ENCODE measurements around the gene CCDC196. TPM values are rescaled to one million over a fixed set of nuclear protein-coding genes. Genes with fewer than 3 reads are reported as not detected.

Gene CCDC196
- polyA plus RNA-seq, 1 of the 3 experiments (the other 2 are of a cell fraction) = not detected

DNA sequence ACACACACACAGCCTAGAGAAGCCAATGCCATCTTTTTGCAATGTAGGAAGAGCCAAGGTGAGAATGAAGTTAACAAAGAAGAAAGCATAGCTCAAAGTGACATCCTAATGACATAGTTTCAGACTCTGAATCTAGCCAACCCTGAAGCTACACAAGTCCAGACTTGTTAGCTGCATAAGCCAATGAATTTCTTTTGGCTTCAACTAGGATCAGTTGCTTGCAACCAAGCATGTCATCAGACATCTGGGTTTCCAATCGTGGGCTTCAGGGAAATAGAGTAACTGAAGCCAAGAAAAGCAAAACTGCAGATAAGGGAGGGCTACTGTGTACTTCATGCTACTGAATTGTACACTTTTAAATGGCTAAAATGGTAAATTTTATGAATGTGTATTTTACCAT is 17.4 kb downstream of the CCDC196 start:
- H3F3A ChIP-seq (replicated peaks; ENCODE audit: insufficient read depth) = peaks cover 12% of the 10 kb centered on the region
- ChIA-PET POLR2A (no interaction called here), CTCF (interaction anchor here (0.6 to 0.7 kb wide), 2 partner anchors 121 to 782 kb away, joined by 3 read pairs; no protein-coding TSS in a partner anchor)
- H3K4me1 ChIP-seq (ENCODE audit: control insufficient read depth in 1 of 2, insufficient read depth in 2 of 2, low read depth in 1 of 2, low read length in 1 of 2) = peaks cover 0 to 5% of the 10 kb centered on the region in 2 experiments; a peak in 1 of 4 replicates
- H3K36me3 ChIP-seq (replicated peaks in 1 of 2; ENCODE audit: control insufficient read depth in 1 of 2, insufficient read depth in 2 of 2, low read length in 1 of 2) = no peaks in the 10 kb centered on the region
- peak overlapping the region in 1 of 2 experiments; percentile 40; a peak in 1 of 4 replicates for H3K27ac ChIP-seq (ENCODE audit: low read depth in 2 of 2, low read length in 1 of 2)
- no peaks in the 10 kb centered on the region for H4K20me1 ChIP-seq (ENCODE audit: insufficient read depth)
- H3K27me3 ChIP-seq (ENCODE audit: insufficient read depth) = no peaks in the 10 kb centered on the region
- H3K4me2 ChIP-seq = no peak overlapping the region
- H2AFZ ChIP-seq (ENCODE audit: low read depth) = no peak overlapping the region
- WGBS (ENCODE audit: low lambda C conversion rate) = 47% methylated on average over 1 of the region's 1 CpG
- no peaks in the 10 kb centered on the region for H3K79me2 ChIP-seq (ENCODE audit: insufficient read depth)
- TF ChIP-seq, protein P1, sequence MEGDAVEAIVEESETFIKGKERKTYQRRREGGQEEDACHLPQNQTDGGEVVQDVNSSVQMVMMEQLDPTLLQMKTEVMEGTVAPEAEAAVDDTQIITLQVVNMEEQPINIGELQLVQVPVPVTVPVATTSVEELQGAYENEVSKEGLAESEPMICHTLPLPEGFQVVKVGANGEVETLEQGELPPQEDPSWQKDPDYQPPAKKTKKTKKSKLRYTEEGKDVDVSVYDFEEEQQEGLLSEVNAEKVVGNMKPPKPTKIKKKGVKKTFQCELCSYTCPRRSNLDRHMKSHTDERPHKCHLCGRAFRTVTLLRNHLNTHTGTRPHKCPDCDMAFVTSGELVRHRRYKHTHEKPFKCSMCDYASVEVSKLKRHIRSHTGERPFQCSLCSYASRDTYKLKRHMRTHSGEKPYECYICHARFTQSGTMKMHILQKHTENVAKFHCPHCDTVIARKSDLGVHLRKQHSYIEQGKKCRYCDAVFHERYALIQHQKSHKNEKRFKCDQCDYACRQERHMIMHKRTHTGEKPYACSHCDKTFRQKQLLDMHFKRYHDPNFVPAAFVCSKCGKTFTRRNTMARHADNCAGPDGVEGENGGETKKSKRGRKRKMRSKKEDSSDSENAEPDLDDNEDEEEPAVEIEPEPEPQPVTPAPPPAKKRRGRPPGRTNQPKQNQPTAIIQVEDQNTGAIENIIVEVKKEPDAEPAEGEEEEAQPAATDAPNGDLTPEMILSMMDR (IDR thresholded peaks at IDR 0.05) = no peak
- TF ChIP-seq, protein P2, sequence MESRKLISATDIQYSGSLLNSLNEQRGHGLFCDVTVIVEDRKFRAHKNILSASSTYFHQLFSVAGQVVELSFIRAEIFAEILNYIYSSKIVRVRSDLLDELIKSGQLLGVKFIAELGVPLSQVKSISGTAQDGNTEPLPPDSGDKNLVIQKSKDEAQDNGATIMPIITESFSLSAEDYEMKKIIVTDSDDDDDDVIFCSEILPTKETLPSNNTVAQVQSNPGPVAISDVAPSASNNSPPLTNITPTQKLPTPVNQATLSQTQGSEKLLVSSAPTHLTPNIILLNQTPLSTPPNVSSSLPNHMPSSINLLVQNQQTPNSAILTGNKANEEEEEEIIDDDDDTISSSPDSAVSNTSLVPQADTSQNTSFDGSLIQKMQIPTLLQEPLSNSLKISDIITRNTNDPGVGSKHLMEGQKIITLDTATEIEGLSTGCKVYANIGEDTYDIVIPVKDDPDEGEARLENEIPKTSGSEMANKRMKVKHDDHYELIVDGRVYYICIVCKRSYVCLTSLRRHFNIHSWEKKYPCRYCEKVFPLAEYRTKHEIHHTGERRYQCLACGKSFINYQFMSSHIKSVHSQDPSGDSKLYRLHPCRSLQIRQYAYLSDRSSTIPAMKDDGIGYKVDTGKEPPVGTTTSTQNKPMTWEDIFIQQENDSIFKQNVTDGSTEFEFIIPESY (IDR thresholded peaks at IDR 0.05; ENCODE audit: borderline replicate concordance, low read depth) = no peak
- TF ChIP-seq FOSL2 (IDR thresholded peaks at IDR 0.05; ENCODE audit: borderline replicate concordance, low read depth) (no peak), RAD21 (IDR thresholded peaks at IDR 0.05; ENCODE audit: low read length) (no peak), SMC3 (IDR thresholded peaks at IDR 0.05; ENCODE audit: low read depth, low read length) (no peak), NFIC (IDR thresholded peaks at IDR 0.05; ENCODE audit: borderline replicate concordance) (no peak), RFX5 (IDR thresholded peaks at IDR 0.05; ENCODE audit: low read length) (no peak), FOXM1 (IDR thresholded peaks at IDR 0.05; ENCODE audit: low read depth) (no peak), MXI1 (IDR thresholded peaks at IDR 0.05; ENCODE audit: low read depth, low read length) (no peak), GABPA (IDR thresholded peaks at IDR 0.05; ENCODE audit: low read depth) (no peak), RXRA (IDR thresholded peaks at IDR 0.05; ENCODE audit: borderline replicate concordance, low read depth) (no peak), TAF1 (IDR thresholded peaks at IDR 0.05; ENCODE audit: borderline replicate concordance, low read depth, low read length) (no peak), EZH2phosphoT487 (IDR thresholded peaks at IDR 0.05; ENCODE audit: borderline replicate concordance, low read depth) (no peak), RCOR1 (IDR thresholded peaks at IDR 0.05; ENCODE audit: low read length) (no peak), FOXJ3 (CRISPR knock-in tag; IDR thresholded peaks at IDR 0.05) (no peak), YY1 (IDR thresholded peaks at IDR 0.05; ENCODE audit: low read depth) (no peak)
- TF ChIP-seq, protein P3, sequence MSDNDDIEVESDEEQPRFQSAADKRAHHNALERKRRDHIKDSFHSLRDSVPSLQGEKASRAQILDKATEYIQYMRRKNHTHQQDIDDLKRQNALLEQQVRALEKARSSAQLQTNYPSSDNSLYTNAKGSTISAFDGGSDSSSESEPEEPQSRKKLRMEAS (IDR thresholded peaks at IDR 0.05; ENCODE audit: low read depth) = no peak
- TF ChIP-seq, protein P4, sequence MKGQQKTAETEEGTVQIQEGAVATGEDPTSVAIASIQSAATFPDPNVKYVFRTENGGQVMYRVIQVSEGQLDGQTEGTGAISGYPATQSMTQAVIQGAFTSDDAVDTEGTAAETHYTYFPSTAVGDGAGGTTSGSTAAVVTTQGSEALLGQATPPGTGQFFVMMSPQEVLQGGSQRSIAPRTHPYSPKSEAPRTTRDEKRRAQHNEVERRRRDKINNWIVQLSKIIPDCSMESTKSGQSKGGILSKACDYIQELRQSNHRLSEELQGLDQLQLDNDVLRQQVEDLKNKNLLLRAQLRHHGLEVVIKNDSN (IDR thresholded peaks at IDR 0.05; ENCODE audit: borderline replicate concordance, low read depth) = no peak
- TF ChIP-seq, protein P5, sequence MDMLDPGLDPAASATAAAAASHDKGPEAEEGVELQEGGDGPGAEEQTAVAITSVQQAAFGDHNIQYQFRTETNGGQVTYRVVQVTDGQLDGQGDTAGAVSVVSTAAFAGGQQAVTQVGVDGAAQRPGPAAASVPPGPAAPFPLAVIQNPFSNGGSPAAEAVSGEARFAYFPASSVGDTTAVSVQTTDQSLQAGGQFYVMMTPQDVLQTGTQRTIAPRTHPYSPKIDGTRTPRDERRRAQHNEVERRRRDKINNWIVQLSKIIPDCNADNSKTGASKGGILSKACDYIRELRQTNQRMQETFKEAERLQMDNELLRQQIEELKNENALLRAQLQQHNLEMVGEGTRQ (IDR thresholded peaks at IDR 0.05; ENCODE audit: borderline replicate concordance, low read depth, low read length) = no peak
- H3K9me3 ChIP-seq = no peaks in the 10 kb centered on the region
- H3K4me3 ChIP-seq (ENCODE audit: low read depth in 2 of 2, low read length in 1 of 2) = no peak overlapping the region
- no peak overlapping the region for H3K9ac ChIP-seq
- no peaks in the 10 kb centered on the region for H3K9me2 ChIP-seq
- DNase-seq = no peak
